Measurements from ENCODE around the gene CACNA1D. TPM values are rescaled to one million over a fixed set of nuclear protein-coding genes. Genes with fewer than 3 reads are reported as not detected.

CACNA1D gene
- total and polyA plus RNA-seq, 2 donors (not counting 3 experiments of a cell fraction or from before 2014, with no cell fraction given), result 0.06 TPM; not detected in 1

- ChIA-PET POLR2A (no interaction called here), CTCF (no interaction called here)
- Histone ChIP-seq H3K4me3 (replicated peaks in 1 of 3; ENCODE audit: insufficient read depth in 1 of 3, low read depth in 1 of 3, low read length in 3 of 3) (no peak overlapping the region), H3K9me3 (replicated peaks; ENCODE audit: control insufficient read depth, insufficient read depth, low read length) (no peaks in the 10 kb centered on the region), H3K9me1 (replicated peaks; ENCODE audit: control insufficient read depth, extremely low read depth, insufficient read depth, low read length) (no peaks in the 10 kb centered on the region), H4K20me1 (replicated peaks; ENCODE audit: control insufficient read depth, extremely low read depth, insufficient read depth, low read length) (no peaks in the 10 kb centered on the region), H3K4me1 (ENCODE audit: control insufficient read depth, extremely low read depth, insufficient read depth, low read length) (no peaks in the 10 kb centered on the region), H3K27ac (ENCODE audit: insufficient read depth, low read depth, low read length) (no peak overlapping the region), H2AFZ (ENCODE audit: low read depth, low read length) (no peak overlapping the region), H3K9ac (replicated peaks; ENCODE audit: extremely low read depth, insufficient read depth, low read length) (no peak overlapping the region), H3K36me3 (ENCODE audit: control insufficient read depth in 2 of 2, extremely low read depth in 1 of 2, insufficient read depth in 2 of 2, low read length in 2 of 2) (no peaks in the 10 kb centered on the region), H3K4me2 (ENCODE audit: insufficient read depth, low read length) (no peak overlapping the region), H3K27me3 (ENCODE audit: control insufficient read depth in 2 of 2, insufficient read depth in 2 of 2, low read length in 2 of 2) (peaks cover 3% of the 10 kb centered on the region in 2 experiments), H3K79me2 (ENCODE audit: control insufficient read depth, insufficient read depth, low read length) (no peaks in the 10 kb centered on the region)
- DNase-seq (ENCODE audit: low read depth, low spot score) (no peak), FAIRE-seq (no peak)
- no TSS peak for BruUV-seq (replicated peaks)
- intact Hi-C loops (cut with micrococcal nuclease) (no loop called here), dilution Hi-C loops (cut with MboI; ENCODE audit: extremely low pct_ligation_motif_present, low sequenced_read_pairs) (no loop called here)
- TF ChIP-seq JUN (IDR thresholded peaks at IDR 0.05; ENCODE audit: borderline replicate concordance, insufficient read depth, insufficient read length, low read depth) (no peak), POLR2A (IDR thresholded peaks at IDR 0.05; ENCODE audit: low read depth, low read length) (no peak), GATA2 (IDR thresholded peaks at IDR 0.05; ENCODE audit: insufficient read depth, insufficient read length, low read depth, low read length) (no peak), EZH2 (IDR thresholded peaks at IDR 0.05; ENCODE audit: borderline replicate concordance, low read depth, low read length, severe bottlenecking) (no peak), MYC (IDR thresholded peaks at IDR 0.05; ENCODE audit: low read depth, low read length) (no peak), FOS (IDR thresholded peaks at IDR 0.05; ENCODE audit: borderline replicate concordance, insufficient read depth, low read length) (no peak), CTCF (IDR thresholded peaks at IDR 0.05; ENCODE audit: extremely low read depth in 1 of 2, insufficient read depth in 1 of 2, low read depth in 1 of 2, low read length in 2 of 2) (no peak), POLR2AphosphoS5 (IDR thresholded peaks at IDR 0.05; ENCODE audit: insufficient read depth, low read depth, low read length) (no peak)
- TF ChIP-seq, protein P1, sequence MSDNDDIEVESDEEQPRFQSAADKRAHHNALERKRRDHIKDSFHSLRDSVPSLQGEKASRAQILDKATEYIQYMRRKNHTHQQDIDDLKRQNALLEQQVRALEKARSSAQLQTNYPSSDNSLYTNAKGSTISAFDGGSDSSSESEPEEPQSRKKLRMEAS (IDR thresholded peaks at IDR 0.05; ENCODE audit: insufficient read depth, insufficient read length), result no peak
Observed at GRCh38 chr3:53506110-53506762, 11.8 kb downstream of the CACNA1D start.
